ENCODE measurements around the gene WNT5A.

Gene WNT5A

DNA sequence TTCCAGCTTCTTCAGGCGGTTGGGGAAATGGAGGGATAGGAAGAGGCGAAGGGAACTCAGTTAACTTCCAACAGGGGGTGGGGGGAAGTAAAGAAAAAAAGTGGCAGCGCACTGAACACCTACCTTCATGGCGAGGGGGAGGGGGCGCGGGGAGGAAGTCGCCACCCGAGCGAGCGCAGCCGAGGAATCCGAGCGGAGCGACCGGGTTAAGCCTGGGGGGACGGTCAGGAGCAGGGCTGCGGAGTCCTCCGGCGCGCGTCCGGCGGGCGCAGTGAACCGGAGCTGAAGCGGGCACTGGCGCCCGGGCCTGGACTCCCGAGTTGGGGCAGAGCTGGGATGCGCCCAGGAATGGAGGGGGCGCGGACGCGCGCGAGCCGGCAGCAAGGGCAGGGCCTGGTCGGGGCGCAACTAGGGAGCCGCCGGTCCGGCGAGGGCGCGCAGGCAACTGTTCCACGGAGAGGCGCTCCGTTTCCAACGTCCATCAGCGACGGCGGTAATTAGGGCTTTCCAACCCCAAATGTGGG is at the start of gene WNT5A:
Gene WNT5A (minus strand): TSS at position 450 of the 524 bp plus-strand sequence. CDS start 321 bp downstream, at position 129.
- no peak for DNase-seq

DNA sequence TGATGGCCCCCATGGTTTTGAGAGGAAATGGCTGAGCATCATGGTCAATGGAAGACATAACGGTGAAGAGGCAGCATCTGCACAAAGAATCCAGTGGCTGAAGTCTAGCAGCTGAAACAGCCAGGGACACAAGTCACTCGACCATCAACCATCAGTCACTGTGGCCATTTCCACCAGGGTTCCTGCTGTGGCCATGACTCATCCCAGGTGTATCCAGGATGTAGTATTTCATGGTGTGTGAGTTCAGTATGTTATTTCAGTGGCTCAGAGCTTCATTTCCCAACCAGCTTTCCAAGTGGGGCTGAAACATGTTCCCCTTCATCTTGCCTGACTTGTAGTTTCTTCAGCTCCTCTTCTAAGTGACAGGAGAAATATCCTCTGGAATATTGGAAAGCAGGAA is 47.8 kb upstream of the WNT5A start:
- no peak for DNase-seq

DNA sequence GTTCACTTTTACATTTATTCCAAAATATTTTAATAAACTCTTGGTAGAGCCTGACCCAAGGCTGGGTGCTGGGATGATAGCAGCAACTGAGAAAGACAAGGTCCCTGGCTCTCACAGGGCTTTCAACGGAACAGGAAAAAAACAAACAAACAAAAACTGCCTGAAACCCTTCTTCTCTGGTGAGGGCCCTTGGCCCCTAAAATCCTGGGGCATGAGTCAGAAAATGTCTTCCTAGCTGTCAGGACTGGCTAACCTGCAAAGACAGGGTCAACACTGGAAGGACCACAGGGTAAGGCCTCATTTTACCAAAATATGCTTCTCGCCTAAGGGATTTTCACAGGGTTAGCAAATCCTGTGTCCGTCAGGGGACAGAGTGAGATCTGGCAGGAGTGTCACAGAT is 45.7 kb upstream of the WNT5A start:
- no peak for DNase-seq

DNA sequence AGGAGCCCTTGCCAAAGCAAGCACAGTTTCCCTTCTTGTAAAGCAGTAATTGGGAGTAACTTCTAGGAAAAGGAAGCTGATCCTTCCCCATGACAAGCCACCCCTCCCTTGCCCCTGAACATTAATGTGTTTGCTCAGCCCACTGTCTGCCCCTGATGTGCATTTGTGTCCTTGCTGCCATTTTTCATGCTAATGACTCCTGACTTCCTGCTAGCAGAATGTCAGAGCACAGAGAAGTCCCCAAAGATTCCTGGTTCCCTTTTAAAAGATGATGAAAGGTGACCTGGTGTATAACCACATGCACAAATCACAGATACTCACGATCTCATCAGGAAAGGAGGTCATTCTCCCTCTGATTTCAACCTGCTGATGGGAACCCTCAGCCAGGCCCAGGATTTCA is 44.2 kb upstream of the WNT5A start:
- DNase-seq = no peak

DNA sequence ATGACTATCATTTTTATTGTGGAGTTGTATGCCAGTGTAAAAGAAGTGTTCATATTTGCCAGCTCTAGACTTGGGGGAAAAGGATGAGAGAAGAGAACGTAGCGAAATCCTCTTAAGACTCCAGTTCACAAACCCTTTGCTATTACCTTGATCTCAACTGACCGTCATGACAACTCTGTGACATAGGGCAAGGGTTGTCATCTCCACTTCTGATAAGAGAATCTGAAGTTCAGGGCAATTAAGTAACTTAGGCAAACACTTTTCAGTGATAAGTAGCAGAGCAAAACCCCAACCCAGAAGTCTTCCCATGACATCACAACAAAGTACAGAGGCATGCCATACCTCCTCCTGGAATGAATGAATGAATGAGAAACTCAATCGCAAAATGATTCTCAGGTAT is 40.3 kb upstream of the WNT5A start:
- no peak for DNase-seq

DNA sequence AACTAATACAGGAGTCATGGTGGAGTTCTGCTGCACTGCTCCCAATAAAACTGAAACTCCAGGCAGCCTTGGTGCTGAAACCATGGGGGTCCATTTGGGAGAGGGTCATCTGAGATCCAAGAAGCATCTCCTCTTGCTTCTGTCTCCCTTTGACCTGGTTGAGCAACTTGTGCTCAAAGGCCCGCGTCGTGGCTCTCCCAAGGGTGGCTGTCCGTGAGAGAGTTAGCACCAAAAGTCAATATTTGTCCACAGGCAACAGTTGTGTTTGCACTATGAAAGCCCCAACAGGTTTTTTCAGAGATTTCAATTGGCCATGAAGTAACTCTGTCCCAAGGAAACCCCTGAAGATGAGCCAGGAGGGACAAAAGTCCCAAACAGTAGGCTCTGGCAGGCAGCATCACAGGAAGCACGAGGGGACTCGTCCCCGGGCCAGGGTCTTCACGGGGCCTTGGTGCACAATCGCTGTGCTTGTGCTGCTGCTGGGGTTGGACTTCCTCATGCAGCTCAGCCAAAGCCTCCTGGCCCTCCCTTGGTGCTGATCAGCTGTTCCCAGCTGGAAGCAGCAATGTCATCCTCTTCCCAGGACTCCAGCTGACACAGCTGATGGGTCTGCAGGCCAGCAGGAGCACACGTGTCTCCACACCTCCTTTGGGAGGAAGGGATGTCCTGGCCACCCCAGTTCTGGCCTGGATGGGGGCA is 39.4 kb upstream of the WNT5A start:
- no peak for DNase-seq

DNA sequence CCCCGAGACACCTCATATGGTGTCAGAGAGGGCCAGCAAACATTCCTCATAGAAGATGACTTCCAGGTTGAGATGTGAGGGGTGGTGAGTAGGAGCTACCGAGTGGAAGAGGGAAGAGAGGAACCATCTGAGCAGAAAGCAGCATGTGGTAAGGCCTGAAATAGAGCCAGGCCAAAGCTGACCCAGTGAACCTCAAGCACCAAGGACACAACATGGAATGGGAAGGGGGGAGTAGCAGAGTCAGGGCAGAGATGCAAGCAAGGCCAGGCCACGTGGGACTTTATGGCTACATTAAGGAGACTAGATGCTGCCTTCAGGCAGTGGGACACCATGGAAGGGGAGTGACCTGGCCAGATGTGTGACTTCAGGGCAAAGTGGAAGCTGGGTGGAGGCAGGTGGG is 38.3 kb upstream of the WNT5A start:
- DNase-seq = no peak

DNA sequence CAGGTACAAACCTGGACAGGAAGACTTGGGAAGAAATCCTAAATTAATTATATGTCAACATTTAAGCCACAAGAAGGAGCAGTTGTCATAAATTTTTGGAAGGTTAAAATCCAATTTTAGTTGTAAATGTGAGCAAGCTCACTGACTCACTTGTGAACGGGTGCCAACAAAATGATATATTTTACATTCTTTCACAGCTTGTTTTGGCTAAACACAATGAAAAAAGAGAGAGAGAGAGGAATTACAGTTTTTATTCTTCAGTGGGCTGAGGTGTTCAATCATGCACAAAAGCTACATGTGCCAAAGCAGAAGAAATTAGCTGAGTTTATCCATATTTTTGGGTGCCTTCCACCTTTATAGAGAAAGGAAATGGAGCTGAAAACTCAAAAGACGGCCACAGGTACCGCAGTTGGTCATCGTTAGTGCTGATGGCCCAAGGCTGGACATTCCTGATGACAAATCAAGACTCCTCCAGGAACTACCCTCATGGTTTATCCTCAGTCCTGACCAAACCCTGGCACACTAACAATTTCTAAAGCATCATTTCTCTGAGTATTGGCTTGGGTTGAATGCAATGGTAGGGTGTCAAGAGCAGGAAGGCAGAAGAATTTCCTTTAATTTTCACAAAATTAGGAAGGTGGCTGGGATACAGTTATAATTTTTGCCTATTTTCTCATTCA is 37.6 kb upstream of the WNT5A start:
- no peak for DNase-seq

DNA sequence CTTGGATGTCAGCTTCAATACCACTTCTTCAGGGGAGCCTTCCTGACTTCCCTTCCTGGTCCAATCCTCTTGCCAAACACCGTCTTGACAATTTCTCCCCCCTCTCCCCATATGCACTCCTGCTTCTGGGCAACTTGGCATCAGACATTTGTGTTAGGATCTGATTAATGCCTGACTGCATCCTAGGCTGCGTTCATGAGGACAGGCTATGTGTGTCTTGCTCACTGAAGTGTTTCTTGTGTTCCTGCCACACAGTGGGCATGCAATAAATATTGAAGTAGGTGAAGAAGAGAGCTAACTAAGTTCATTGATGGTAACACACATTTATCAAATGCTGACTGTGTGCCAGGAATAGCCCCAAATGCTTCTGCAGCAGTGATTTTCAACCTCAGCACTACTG is 36.4 kb upstream of the WNT5A start:
- no peak for DNase-seq

DNA sequence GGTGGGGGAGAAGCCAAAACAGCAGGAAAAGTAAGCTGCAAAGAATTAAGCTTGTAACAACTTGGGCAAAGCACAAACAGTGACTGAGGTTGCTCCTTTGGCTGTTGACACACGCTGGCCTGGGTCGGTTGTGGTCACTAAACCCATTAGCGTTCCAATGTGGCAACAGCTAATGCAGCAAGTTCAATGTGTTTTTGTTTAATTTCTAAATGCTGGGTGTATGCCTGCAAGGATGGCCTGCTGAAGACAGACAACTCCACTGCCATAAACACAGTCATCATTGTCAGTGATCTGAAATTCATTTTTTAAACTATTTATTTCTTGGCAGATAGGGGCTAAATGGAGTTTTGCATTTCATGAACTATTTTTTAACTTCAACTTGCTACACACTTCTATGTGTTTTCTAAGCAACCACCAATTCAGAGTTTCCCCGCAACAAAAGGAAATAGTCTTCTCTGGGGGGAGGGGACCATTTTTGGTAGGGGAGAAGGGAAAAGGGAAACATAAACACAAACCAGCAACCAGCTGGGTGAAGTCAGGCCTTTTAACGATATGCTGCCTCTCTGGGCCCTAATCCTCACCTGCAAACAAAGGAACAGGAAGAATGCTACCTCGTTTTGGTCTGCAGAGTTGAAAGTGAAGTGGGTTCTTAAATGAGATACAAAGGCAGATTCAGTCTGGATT is 34.8 kb upstream of the WNT5A start:
- no peak for DNase-seq

DNA sequence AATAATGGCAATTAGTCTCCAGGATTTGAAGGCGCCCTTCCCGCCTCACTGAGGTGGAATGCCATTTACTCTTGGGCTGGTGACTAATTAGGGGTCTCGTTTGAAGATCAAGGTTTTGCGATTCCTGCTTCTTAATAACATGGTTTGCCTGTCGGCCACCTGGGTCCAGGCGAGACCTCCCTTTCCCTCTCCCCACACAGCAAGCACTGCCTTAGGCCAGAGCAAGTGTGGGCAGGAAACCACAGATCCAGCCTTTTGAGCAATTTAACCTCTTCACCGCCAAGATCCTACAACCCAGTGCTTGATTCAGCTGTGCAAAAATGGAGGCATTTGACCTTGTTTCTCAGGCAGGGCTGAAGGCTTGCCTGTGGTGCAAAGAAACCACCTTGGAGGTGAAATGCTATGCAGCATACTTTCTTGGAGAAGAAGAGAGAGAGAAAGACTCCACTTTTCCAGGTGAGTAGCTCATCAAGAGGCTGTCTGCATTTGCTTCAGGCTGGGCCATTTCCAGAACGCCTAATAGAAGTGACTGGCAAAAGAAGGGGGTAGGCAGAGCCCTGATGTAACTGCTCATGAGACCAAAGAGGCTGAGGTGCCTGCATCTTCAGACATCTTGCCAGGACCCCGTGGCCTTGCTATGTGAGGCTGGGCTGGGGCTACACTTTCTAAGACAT is 34.1 kb upstream of the WNT5A start:
- no peak for DNase-seq

DNA sequence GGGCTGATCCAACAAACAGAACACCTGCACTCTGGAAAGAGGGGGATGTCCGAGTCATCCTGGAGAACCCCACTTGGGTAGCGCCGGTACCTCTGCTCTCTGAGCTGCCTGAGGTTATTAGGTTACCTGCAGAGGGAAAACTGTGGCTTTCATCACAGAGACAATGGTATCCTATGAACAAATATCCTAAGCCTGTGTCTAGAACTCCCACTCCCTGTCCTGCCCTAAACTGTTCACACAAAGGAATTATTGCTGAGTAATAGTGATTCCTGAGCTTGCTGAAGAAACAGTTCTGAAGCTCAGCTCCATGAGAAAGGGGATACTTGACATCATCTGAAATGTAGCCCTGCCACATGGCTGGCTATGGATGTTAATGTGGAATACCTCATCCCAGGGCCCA is 31.9 kb upstream of the WNT5A start:
- no peak for DNase-seq

DNA sequence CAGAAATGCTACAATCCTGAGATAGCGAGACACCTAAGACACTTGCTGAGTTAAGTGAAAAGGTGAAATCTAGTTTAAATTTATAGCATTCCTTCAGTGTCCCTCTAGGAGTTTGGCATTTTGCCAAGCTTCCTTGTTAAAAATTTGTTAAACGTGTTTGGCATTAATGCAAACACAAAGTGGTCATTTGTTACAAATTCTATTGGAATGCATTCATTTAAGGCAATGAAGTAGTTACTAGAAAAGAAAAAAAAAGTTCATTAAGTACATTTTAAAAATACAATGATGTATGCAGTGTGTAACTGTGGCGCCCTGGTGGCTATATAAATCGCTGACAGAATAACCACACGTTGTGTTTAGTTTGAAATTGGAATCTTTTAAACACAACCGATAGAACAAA is 31.3 kb upstream of the WNT5A start:
- no peak for DNase-seq

DNA sequence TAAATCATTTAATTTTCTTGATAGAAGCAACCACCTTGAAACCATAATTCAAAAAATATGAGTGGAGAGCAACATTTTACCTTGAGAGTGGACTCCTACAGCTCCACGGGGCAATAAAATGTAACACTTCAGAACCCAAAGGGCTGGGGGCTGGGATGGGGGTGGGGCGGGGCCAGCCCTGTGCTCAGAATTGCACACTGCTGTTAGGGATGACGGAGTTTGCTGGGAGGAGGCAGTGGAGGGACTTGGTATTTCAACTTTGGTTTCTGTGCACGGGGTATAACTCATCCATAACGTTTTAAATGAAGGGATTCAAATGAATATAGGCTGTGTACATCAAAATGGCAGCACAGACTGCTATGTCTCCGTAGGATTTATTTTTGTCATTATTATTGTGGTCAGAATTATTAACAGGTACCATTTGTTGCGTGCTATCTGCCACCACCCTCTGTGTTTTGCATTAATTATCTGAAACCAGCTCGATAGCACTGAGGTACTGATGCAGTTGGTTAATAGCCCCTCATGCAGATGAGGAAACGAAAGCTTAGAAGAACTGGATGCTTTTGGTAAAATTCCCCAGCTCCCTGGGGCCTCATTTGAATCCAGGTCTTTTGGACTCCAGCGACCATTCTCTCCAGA is 29.4 kb upstream of the WNT5A start:
- DNase-seq = no peak

DNA sequence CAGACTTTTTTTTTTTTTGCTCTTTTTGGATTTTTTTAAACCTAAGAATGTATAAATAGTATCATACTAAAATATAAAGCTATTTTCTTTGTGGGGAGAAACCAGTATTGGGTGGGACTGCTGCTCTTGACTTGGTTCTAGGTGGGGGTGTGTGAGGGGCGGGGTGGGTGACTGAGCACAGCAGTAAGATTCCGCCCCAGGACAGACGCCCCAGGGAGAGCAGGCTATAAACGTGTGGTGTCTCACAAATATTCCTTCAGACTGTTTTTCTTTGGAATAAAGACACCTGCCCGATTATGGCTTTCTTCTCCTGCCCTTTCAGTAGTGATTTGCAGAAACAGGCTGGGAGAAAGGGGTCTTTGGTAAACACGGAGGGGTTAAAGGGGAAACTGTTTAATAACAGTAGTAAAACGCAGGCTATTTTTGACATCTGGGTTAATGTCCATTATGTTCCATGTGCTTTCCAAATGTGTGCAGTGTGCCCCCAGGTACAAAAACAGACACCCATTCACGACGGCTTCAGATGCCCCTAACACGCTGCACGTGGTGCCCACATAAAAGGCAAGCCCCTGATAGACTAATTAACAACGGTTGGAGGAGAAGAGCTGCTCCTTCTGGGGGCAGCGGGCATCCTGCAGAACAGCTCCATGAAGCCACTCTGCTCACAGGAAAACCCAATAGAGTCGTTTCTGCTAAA is 28.6 kb upstream of the WNT5A start:
- DNase-seq = no peak

DNA sequence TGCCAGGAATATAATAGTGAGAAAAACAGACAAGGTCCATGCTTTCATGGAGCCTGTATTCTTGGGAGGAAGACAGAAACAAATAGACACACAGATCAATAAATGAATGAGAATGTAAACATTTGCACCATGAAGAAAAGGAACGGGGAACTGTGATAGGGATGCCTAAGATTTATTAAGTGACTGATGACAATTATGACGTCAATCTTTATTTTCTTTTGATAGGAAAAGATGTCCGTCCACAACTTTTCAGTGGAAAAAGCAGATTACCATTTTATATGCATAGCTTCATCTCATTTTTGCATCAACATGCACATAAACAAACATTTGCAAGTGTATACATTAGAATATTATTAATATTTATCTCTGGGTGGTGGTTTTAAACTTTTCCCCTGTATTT is 27.9 kb upstream of the WNT5A start:
- DNase-seq = no peak

DNA sequence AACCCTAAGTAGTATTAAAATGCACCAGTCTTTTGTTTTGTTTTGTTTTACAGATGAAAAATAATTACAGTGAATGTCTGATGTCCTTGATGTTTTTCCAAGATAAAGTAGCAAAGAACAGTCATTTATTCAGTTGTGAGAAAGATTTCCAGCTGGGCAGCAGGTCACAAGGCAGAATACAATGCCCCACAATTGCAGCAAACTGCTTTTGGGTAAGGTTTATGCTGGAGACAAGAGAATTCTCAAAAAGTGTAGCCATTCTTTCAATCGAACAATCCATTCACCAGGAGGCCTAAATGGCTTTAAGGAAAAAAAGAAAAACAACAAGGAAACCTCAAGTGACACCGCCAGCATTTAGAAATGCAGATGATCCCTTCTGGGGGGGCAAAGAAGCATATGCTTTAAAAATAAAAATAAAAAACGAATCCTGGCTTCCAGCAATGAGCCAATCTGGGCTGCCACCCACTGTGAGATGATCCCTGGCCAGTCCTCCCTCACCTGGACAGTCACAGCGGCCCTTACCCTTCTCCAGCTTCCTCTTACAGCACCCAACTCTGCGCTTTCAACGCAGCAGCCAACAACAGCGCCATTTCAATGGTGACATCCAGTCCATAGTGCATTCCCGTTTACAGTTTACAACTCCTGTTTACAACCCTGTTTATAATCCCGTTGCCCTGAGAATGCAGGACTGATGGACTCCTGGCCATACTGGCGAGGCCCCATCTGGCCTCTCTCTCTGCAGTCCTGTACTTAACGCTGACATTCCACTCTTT is 25.7 kb upstream of the WNT5A start:
- DNase-seq = no peak

DNA sequence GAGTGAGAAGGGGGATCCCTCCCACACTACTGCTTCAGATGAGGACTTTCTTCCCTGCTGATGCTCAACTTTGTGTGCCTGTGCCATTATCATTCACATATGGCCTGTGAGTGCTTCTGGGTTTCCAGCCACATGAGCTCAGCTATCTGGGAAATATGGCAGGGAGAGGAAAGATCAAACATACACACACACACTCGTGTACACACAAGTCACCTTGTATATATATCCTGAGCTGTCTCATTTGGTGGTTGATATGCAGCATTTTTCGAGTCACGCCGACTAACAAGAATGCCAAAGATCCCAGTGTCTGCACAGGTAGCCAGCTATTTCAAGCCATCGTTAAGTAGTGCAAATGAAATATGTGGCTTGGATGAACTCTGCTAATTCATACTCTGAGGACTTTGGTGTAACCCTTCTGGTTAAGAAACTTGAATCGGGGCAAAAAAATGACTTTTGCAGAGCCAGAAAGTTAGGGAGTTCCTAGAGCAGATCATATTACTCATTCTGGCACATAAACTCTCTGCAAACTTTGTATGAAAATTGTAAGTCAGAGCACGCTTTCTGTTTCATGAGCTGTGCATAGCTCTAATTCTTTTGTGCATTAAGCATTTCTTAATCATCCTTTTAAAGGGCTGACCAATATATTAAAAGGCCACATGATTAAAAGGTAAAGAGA is 24.9 kb upstream of the WNT5A start:
- no peak for DNase-seq

DNA sequence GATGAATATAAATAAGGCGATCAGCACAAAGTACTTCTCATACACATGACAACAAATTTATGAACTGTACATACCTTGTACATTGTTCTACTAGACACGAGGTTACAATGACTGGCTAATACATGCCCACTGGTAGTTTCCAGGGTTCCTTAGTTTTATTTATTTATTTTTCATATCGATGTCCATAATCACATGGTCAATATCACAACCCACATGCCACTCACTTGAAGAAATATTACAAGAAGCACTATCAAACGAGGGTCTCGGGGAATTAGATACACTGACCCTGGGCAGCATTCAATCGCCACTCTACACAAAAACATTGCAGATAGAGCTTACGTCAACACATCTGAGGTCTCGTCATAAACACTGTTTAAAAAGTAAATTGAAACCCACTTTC is 21.2 kb upstream of the WNT5A start:
- no peak for DNase-seq

DNA sequence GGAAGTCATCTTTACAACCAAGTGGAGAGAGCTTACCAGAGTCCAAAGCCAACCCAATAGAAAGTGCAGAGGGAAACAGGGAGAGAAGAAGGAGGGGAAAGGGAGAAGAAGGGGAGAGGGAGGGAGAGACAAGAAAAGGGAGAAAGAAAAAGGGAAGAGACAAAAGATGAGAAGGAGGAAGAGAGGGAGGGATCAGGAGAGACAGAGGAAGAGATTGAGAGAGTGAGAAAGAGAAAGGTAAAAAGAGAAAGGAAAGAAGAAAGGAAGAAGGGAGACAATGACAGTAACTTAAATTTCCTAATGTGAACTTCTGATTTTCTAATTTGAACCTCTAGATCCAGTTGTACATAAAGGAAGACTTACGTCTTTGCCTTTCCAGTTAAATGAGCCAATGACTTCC is 20.7 kb upstream of the WNT5A start:
- DNase-seq = no peak

DNA sequence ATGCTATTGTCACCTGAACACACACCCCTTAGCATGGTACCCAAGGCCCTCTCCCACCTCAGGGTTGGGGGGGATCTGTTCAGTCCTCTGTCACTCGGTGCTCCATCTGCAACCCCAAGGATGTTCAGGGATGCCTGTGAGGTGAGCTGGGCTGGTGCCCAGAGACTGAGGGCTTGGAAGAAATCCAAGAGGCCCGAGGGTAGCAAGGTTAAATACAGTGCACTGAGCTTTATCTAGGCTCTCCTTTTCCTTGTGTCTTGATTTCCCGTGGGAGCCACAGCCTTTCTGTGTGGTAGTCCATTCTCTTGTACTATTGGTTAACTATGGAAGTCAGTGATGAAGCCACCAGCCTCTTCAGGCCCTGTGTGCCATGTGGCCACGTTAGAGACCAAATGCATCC is 18.7 kb upstream of the WNT5A start:
- DNase-seq = no peak
